ENCODE measurements around the gene MAP3K5. TPM values are rescaled to one million over a fixed set of nuclear protein-coding genes. Genes with fewer than 3 reads are reported as not detected.
A peak's percentile ranks its signal among the peaks of the same experiment; 100 is the strongest.

The MAP3K5 gene
- total RNA-seq, 3 donors from 2014 or later (not counting 1 experiment from before 2014, with no cell fraction given), result 19.7 to 36.7 (median 35.4) TPM

GRCh38 chr6:136600818-136601217, 191.5 kb downstream of the MAP3K5 start:
- WGBS (ENCODE audit: insufficient coverage), result 92% methylated on average over 2 of the region's 3 CpGs

GRCh38 chr6:136599329-136600011, 192.8 kb downstream of the MAP3K5 start:
- Mint-ChIP-seq H3K9me3 (no peaks in the 10 kb centered on the region), H3K27me3 (ENCODE audit: low read depth in 2 of 2) (no peaks in the 10 kb centered on the region), H3K27ac (no peak overlapping the region), H3K4me1 (peaks cover 5 to 10% of the 10 kb centered on the region in 2 donors), H3K4me3 (no peak overlapping the region), H3K36me3 (peaks cover 15% of the 10 kb centered on the region)
- Histone ChIP-seq H3K36me3 (ENCODE audit: control insufficient read depth, insufficient read depth, low read length) (peaks cover 39% of the 10 kb centered on the region), H3K9me3 (ENCODE audit: control insufficient read depth, insufficient read depth, low read length) (no peaks in the 10 kb centered on the region), H3K4me3 (ENCODE audit: low read length) (no peak overlapping the region), H3K27ac (ENCODE audit: low read length) (no peak overlapping the region), H3K27me3 (ENCODE audit: control insufficient read depth, insufficient read depth, low read length) (no peaks in the 10 kb centered on the region), H3K4me1 (ENCODE audit: control insufficient read depth, insufficient read depth, low read length) (peaks cover 6% of the 10 kb centered on the region)
- ATAC-seq (no peak), DNase-seq (no peak)
- intact Hi-C loops (cut with micrococcal nuclease), result no loop called here
- no peak for TF ChIP-seq CTCF (IDR thresholded peaks at IDR 0.05)
- 94% methylated on average over 9 of the region's 10 CpGs for WGBS (ENCODE audit: insufficient coverage)

More at GRCh38 chr6:136600818-136601217, 191.5 kb downstream of the MAP3K5 start:
- DNase-seq, result no peak
- Mint-ChIP-seq H3K27me3 (ENCODE audit: low read depth in 2 of 2) (no peaks in the 10 kb centered on the region), H3K36me3 (peaks cover 15% of the 10 kb centered on the region), H3K9me3 (no peaks in the 10 kb centered on the region), H3K27ac (no peak overlapping the region), H3K4me3 (no peak overlapping the region), H3K4me1 (peaks cover 0 to 6% of the 10 kb centered on the region in 2 donors)
- intact Hi-C loops (cut with micrococcal nuclease), result no loop called here
- Histone ChIP-seq H3K27me3 (ENCODE audit: control insufficient read depth, insufficient read depth, low read length) (no peaks in the 10 kb centered on the region), H3K9me3 (ENCODE audit: control insufficient read depth, insufficient read depth, low read length) (no peaks in the 10 kb centered on the region), H3K36me3 (ENCODE audit: control insufficient read depth, insufficient read depth, low read length) (peaks cover 53% of the 10 kb centered on the region), H3K27ac (ENCODE audit: low read length) (no peak overlapping the region), H3K4me1 (ENCODE audit: control insufficient read depth, insufficient read depth, low read length) (no peaks in the 10 kb centered on the region), H3K4me3 (ENCODE audit: low read length) (no peak overlapping the region)
- no peak for TF ChIP-seq CTCF (IDR thresholded peaks at IDR 0.05)
- no peak for ATAC-seq

- H3K9me3 ChIP-seq (ENCODE audit: control insufficient read depth, insufficient read depth, low read length), result no peaks in the 10 kb centered on the region
- peaks cover 12% of the 10 kb centered on the region for H3K4me1 ChIP-seq (ENCODE audit: control insufficient read depth, insufficient read depth, low read length)
- Mint-ChIP-seq H3K4me3 (no peak overlapping the region), H3K9me3 (no peaks in the 10 kb centered on the region), H3K27ac (peak overlapping the region; percentile 5 to 71), H3K4me1 (peaks cover 19 to 22% of the 10 kb centered on the region in 2 donors), H3K36me3 (peaks cover 9% of the 10 kb centered on the region), H3K27me3 (ENCODE audit: low read depth in 2 of 2) (no peaks in the 10 kb centered on the region)
- ATAC-seq (no peak), DNase-seq (no peak)
- no peak overlapping the region for H3K27ac ChIP-seq (ENCODE audit: low read length)
- intact Hi-C loops (cut with micrococcal nuclease), result no loop called here
- H3K27me3 ChIP-seq (ENCODE audit: control insufficient read depth, insufficient read depth, low read length), result no peaks in the 10 kb centered on the region
- H3K4me3 ChIP-seq (ENCODE audit: low read length), result no peak overlapping the region
- WGBS (ENCODE audit: insufficient coverage), result 98% methylated on average over 3 of the region's 3 CpGs
- H3K36me3 ChIP-seq (ENCODE audit: control insufficient read depth, insufficient read depth, low read length), result peaks cover 30% of the 10 kb centered on the region
- TF ChIP-seq CTCF (IDR thresholded peaks at IDR 0.05), result no peak
These were observed 194.2 kb downstream of the MAP3K5 start for GRCh38 chr6:136598048-136598447.

DNA sequence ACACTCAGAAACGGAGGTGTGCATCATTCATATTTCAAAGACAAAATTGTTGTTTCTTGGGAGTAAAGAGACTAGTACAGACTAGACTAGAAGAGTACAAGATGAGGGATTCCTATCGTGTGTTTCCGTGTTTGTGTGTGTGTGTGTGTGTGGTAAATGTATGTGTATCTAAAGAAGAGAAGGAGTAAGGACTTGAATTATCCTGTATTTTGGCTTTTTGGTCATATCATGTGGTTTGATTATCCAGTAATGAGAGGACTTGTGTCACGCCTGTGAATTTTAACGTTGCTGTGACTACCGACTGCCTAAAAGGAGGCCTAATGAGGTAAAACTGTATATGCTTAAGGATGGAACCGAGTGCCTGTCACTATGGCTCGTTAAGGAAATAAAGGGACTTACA, 197.6 kb downstream of the MAP3K5 start:
- peak overlapping the region; percentile 92 to 94 for H3K27ac Mint-ChIP-seq
- H3K4me1 ChIP-seq (ENCODE audit: control insufficient read depth, insufficient read depth, low read length), result peaks cover 12% of the 10 kb centered on the region
- H3K9me3 ChIP-seq (ENCODE audit: control insufficient read depth, insufficient read depth, low read length), result no peaks in the 10 kb centered on the region
- intact Hi-C loops (cut with micrococcal nuclease), result no loop called here
- H3K4me3 ChIP-seq (ENCODE audit: low read length), result no peak overlapping the region
- no peaks in the 10 kb centered on the region for H3K27me3 Mint-ChIP-seq (ENCODE audit: low read depth in 2 of 2)
- peak overlapping the region; percentile 70 for H3K27ac ChIP-seq (ENCODE audit: low read length)
- 90% methylated on average over 8 of the region's 8 CpGs for WGBS (ENCODE audit: insufficient coverage)
- DNase-seq, result no peak
- no peak overlapping the region for H3K4me3 Mint-ChIP-seq
- H3K4me1 Mint-ChIP-seq, result peaks cover 20 to 23% of the 10 kb centered on the region in 2 donors
- peaks cover 40% of the 10 kb centered on the region for H3K36me3 ChIP-seq (ENCODE audit: control insufficient read depth, insufficient read depth, low read length)
- TF ChIP-seq CTCF (IDR thresholded peaks at IDR 0.05), result no peak
- H3K36me3 Mint-ChIP-seq, result peaks cover 24% of the 10 kb centered on the region
- no peak for ATAC-seq
- no peaks in the 10 kb centered on the region for H3K9me3 Mint-ChIP-seq
- no peaks in the 10 kb centered on the region for H3K27me3 ChIP-seq (ENCODE audit: control insufficient read depth, insufficient read depth, low read length)

All from natural killer cell (primary cell).